Vagina (tissue), 2 donors: ENCODE data around the gene SPTLC1.
"Not testable (repeated sequence)": the region's sequence is repeated elsewhere in the genome, so short reads cannot be mapped to it uniquely, and the experiment has no call there.

Source experiments
- POLR2A ChIP-seq, 2 donors: fragments of 450-650 bp; IDR thresholded peaks; one replicate each; pipeline ENCODE4 v1.6.1; 2017; ENCODE audit warnings: antibody characterized with exemption in 2 of 2, mild to moderate bottlenecking in 2 of 2, moderate library complexity in 2 of 2
- POLR2AphosphoS5 ChIP-seq, 2 donors: sonication (generic); formaldehyde crosslinking; IDR thresholded peaks; one replicate each; pipeline ENCODE4 v1.9.0; 2017; ENCODE audit warnings: antibody characterized with exemption in 2 of 2, mild to moderate bottlenecking in 2 of 2, low read depth in 1 of 2; ENCODE audit not compliant: insufficient read depth in 1 of 2
- TF ChIP-seq, protein P1 (sequence below), 3 experiments: fragments of 450-650 bp in 2 of 3; fragments of 200-600 bp in 1 of 3; sonication (generic) in 1 of 3; IDR thresholded peaks; one replicate each; pipeline ENCODE4 v1.5.1; 2017 to 2019; ENCODE audit warnings: antibody characterized with exemption in 3 of 3, mild to moderate bottlenecking in 2 of 3, moderate library complexity in 2 of 3

DNA sequence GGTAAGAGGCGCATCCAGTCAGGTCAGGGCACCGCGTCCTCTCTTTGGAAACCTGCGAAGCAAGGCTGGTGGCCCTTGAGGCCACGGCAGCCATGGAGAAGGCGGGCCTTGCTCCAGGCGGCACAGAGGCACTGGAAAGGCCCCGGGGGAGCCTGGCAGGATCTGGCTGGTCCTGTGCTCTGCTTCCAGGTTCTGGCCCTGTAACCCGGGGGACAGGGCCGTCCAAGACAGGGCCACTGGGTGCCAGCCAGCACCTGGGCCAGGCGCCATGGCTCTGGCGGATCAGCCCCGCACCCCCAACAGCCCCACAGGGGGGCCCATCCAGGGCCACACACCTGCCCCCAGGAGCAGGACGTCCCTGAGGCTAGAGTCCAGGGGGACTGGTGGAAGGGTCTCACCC lies 11.6 kb downstream of the SPTLC1 start:
- TF ChIP-seq POLR2A (IDR thresholded peaks at IDR 0.05); POLR2AphosphoS5 (IDR thresholded peaks at IDR 0.05; ENCODE audit: insufficient read depth in 1 of 2, low read depth in 1 of 2): not testable (repeated sequence)
- TF ChIP-seq, protein P1, sequence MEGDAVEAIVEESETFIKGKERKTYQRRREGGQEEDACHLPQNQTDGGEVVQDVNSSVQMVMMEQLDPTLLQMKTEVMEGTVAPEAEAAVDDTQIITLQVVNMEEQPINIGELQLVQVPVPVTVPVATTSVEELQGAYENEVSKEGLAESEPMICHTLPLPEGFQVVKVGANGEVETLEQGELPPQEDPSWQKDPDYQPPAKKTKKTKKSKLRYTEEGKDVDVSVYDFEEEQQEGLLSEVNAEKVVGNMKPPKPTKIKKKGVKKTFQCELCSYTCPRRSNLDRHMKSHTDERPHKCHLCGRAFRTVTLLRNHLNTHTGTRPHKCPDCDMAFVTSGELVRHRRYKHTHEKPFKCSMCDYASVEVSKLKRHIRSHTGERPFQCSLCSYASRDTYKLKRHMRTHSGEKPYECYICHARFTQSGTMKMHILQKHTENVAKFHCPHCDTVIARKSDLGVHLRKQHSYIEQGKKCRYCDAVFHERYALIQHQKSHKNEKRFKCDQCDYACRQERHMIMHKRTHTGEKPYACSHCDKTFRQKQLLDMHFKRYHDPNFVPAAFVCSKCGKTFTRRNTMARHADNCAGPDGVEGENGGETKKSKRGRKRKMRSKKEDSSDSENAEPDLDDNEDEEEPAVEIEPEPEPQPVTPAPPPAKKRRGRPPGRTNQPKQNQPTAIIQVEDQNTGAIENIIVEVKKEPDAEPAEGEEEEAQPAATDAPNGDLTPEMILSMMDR (IDR thresholded peaks at IDR 0.05): not testable (repeated sequence)
